Neural cell (in vitro differentiated cells): ENCODE data around the gene TCF23.

Source experiments
- EP300 ChIP-seq: fragments of 450-650 bp; conservative IDR thresholded peaks from 2 replicates; pipeline ENCODE4 v1.6.1; 2014; ENCODE audit warnings: antibody characterized with exemption, mild to moderate bottlenecking, moderate library complexity; ENCODE audit not compliant: poor library complexity, severe bottlenecking
- EZH2 ChIP-seq: fragments of 200-600, 300-800 bp; shearing (Covaris generic), sonication (generic); IDR thresholded peaks from 2 replicates; pipeline ENCODE4 v1.6.1; 2014; ENCODE audit warnings: antibody characterized with exemption, low read length, borderline replicate concordance, mild to moderate bottlenecking; ENCODE audit not compliant: insufficient read depth, poor library complexity, severe bottlenecking
- RAD21 ChIP-seq: fragments of 450-650 bp; conservative IDR thresholded peaks from 2 replicates; pipeline ENCODE4 v1.6.1; 2014; ENCODE audit warnings: antibody characterized with exemption, mild to moderate bottlenecking, moderate library complexity
- REST ChIP-seq: IDR thresholded peaks from 2 replicates; pipeline ENCODE4 v1.6.1; 2012; ENCODE audit warnings: borderline replicate concordance
- SMC3 ChIP-seq: fragments of 450-650 bp; conservative IDR thresholded peaks from 2 replicates; pipeline ENCODE4 v1.6.1; 2014; ENCODE audit warnings: antibody characterized with exemption, mild to moderate bottlenecking, moderate library complexity; ENCODE audit not compliant: poor library complexity
- TAF1 ChIP-seq: IDR thresholded peaks from 2 replicates; pipeline ENCODE4 v1.6.1; 2012; ENCODE audit warnings: low read depth
- TF ChIP-seq, protein P1 (sequence below): fragments of 450-650 bp; IDR thresholded peaks from 2 replicates; pipeline ENCODE4 v1.5.1; 2014; ENCODE audit warnings: antibody characterized with exemption, mild to moderate bottlenecking, moderate library complexity; ENCODE audit not compliant: poor library complexity, severe bottlenecking

DNA sequence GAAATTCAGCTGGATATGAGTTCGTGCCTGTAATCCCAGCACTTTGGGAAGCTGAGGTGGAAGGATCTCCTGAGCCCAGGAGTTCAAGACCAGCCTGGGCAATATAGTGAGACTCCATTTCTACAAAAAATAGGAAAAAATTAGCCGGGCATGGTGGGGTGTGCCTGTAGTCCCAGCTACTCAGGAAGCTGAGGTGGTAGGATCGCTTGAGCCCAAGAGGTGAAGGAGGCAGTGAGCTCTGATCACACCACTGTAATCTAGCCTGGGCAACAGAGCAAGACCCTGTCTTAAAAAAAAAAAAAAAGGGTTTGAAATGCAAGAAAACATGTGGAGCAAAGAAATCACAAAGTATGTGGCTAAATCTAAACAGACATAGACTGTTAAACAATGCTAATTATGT is 39.7 kb upstream of the TCF23 start:
- TF ChIP-seq EZH2 (no peak), RAD21 (no peak), REST (no peak), TAF1 (no peak), SMC3 (no peak), EP300 (no peak)
- TF ChIP-seq, protein P1, sequence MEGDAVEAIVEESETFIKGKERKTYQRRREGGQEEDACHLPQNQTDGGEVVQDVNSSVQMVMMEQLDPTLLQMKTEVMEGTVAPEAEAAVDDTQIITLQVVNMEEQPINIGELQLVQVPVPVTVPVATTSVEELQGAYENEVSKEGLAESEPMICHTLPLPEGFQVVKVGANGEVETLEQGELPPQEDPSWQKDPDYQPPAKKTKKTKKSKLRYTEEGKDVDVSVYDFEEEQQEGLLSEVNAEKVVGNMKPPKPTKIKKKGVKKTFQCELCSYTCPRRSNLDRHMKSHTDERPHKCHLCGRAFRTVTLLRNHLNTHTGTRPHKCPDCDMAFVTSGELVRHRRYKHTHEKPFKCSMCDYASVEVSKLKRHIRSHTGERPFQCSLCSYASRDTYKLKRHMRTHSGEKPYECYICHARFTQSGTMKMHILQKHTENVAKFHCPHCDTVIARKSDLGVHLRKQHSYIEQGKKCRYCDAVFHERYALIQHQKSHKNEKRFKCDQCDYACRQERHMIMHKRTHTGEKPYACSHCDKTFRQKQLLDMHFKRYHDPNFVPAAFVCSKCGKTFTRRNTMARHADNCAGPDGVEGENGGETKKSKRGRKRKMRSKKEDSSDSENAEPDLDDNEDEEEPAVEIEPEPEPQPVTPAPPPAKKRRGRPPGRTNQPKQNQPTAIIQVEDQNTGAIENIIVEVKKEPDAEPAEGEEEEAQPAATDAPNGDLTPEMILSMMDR = no peak
